ENCODE results near the gene NR1I3. TPM values are rescaled to one million over a fixed set of nuclear protein-coding genes. Genes with fewer than 3 reads are reported as not detected.

The NR1I3 gene
- total RNA-seq, 1 experiment from 2014 or later: not detected

- no peak overlapping the region for H3K4me2 ChIP-seq (ENCODE audit: insufficient read depth, insufficient read length, low read length)
- no CpG with 5 or more reads among the region's 9 CpGs for WGBS (ENCODE audit: extremely low coverage, insufficient read length, low lambda C conversion rate)
- H3K4me1 Mint-ChIP-seq: peaks cover 5% of the 10 kb centered on the region in 2 experiments; a peak in 2 of 4 replicates
- no peak overlapping the region for H2BK15ac ChIP-seq (ENCODE audit: low read depth, low read length)
- H4K91ac ChIP-seq (ENCODE audit: insufficient read length, low read depth, low read length): no peak overlapping the region
- TF ChIP-seq CTCF (conservative IDR thresholded peaks at IDR 0.05): no peak
- no peak overlapping the region for H4K5ac ChIP-seq (ENCODE audit: insufficient read length, low read depth, low read length)
- H3K23me2 ChIP-seq (ENCODE audit: insufficient read length, low read depth, low read length, poor library complexity, severe bottlenecking): no peaks in the 10 kb centered on the region
- H3K27ac ChIP-seq (ENCODE audit: insufficient read length, low read depth, low read length): no peak overlapping the region
- no peak overlapping the region for H3K56ac ChIP-seq (ENCODE audit: insufficient read length, low read depth, low read length)
- no peaks in the 10 kb centered on the region for H3K79me2 ChIP-seq (ENCODE audit: insufficient read depth, low read length)
- no peaks in the 10 kb centered on the region for H3K79me1 ChIP-seq (ENCODE audit: insufficient read depth, low read depth, low read length, poor library complexity, severe bottlenecking)
- H2BK120ac ChIP-seq (ENCODE audit: low read depth, low read length, poor library complexity, severe bottlenecking): no peak overlapping the region
- H4K8ac ChIP-seq (replicated peaks; ENCODE audit: insufficient read length, low read depth, low read length): no peak overlapping the region
- no peak overlapping the region for H3T11ph ChIP-seq (ENCODE audit: low read length)
- H3K23ac ChIP-seq (ENCODE audit: insufficient read length, low read depth, low read length): no peak overlapping the region
- DNase-seq: no peak
- H3K9ac ChIP-seq (ENCODE audit: extremely low read depth, insufficient read length, low read length): no peak overlapping the region
- no peak overlapping the region; a peak in 1 of 7 replicates for H3K27ac Mint-ChIP-seq
- no peak overlapping the region for H3K18ac ChIP-seq (ENCODE audit: insufficient read length, low read depth, low read length)
- H3K4me1 ChIP-seq (ENCODE audit: insufficient read depth, low read length): no peaks in the 10 kb centered on the region
- peaks cover 12 to 17% (median 14%) of the 10 kb centered on the region in 3 experiments; a peak in 6 of 7 replicates for H3K36me3 Mint-ChIP-seq (ENCODE audit: insufficient read depth in 1 of 3, low read depth in 3 of 3)
- H3K14ac ChIP-seq (ENCODE audit: insufficient read depth, low read length): no peak overlapping the region
- no peaks in the 10 kb centered on the region for H4K20me1 ChIP-seq (ENCODE audit: control insufficient read depth, insufficient read depth, insufficient read length)
- H2BK5ac ChIP-seq (ENCODE audit: insufficient read length, low read length): no peak overlapping the region
- H2AK5ac ChIP-seq (ENCODE audit: insufficient read length, low read length): no peak overlapping the region
- no peaks in the 10 kb centered on the region for H3K9me3 ChIP-seq (ENCODE audit: control insufficient read depth, low read depth, low read length)
- no peak overlapping the region for H2BK12ac ChIP-seq (ENCODE audit: insufficient read length, low read depth, low read length)
- no peak overlapping the region for H2AFZ ChIP-seq (ENCODE audit: low read length)
- H3K9me3 Mint-ChIP-seq: no peaks in the 10 kb centered on the region
- no peaks in the 10 kb centered on the region for H3K27me3 ChIP-seq (ENCODE audit: insufficient read depth, low read length)
- H3K4ac ChIP-seq (ENCODE audit: low read depth, low read length): no peak overlapping the region
- H3K4me3 Mint-ChIP-seq: no peak overlapping the region
- H2BK20ac ChIP-seq (ENCODE audit: low read depth, low read length, poor library complexity, severe bottlenecking): no peak overlapping the region
- no peaks in the 10 kb centered on the region; the same call in 1 of the 2 replicates for H3K27me3 Mint-ChIP-seq (ENCODE audit: low read depth)
Observed at GRCh38 chr1:161233102-161233501, 4.9 kb downstream of the NR1I3 start.

Measured in H9 (cell line).